Karpas-422 (cell line): Measurements from ENCODE around the gene ABCC5. TPM values are rescaled to one million over a fixed set of nuclear protein-coding genes. Genes with fewer than 3 reads are reported as not detected.

Experiments used
- DNase-seq: peaks from one replicate; pipeline ENCODE4 v3.0.0-alpha.2; 2015
- H2AFZ ChIP-seq: fragments of 200-600 bp; sonication (generic); 2 replicates; pipeline ENCODE4 v1.6.1; 2014; ENCODE audit warnings: antibody characterized with exemption, low read length, mixed read lengths
- H3K27ac ChIP-seq: fragments of 200-600 bp; sonication (generic); 2 replicates; pipeline ENCODE4 v1.5.1; 2014; ENCODE audit warnings: mild to moderate bottlenecking, low read length, moderate library complexity
- H3K27me3 ChIP-seq: fragments of 200-600 bp; sonication (generic); 2 replicates; pipeline ENCODE4 v1.6.1; 2014; ENCODE audit warnings: low read length, mixed read lengths
- H3K36me3 ChIP-seq: fragments of 200-600 bp; sonication (generic); 2 replicates; pipeline ENCODE4 v1.6.1; 2014; ENCODE audit warnings: low read length, mixed read lengths; ENCODE audit not compliant: insufficient read depth
- H3K4me1 ChIP-seq: fragments of 200-600 bp; sonication (generic); 2 replicates; pipeline ENCODE4 v1.6.1; 2014; ENCODE audit warnings: mild to moderate bottlenecking, low read length, mixed read lengths
- H3K4me2 ChIP-seq: fragments of 200-600 bp; sonication (generic); 2 replicates; pipeline ENCODE4 v1.6.1; 2014; ENCODE audit warnings: low read length, low read depth, mild to moderate bottlenecking; ENCODE audit not compliant: poor library complexity, severe bottlenecking
- H3K4me3 ChIP-seq: fragments of 200-600 bp; sonication (generic); 2 replicates; pipeline ENCODE4 v1.5.1; 2014; ENCODE audit warnings: mild to moderate bottlenecking, antibody characterized with exemption, low read length, mixed read lengths
- H3K79me2 ChIP-seq: fragments of 200-600 bp; sonication (generic); 2 replicates; pipeline ENCODE4 v1.6.1; 2014; ENCODE audit warnings: mild to moderate bottlenecking, low read length, mixed read lengths
- H3K9ac ChIP-seq: fragments of 200-600 bp; sonication (generic); 2 replicates; pipeline ENCODE4 v1.6.0; 2014; ENCODE audit warnings: low read length
- H3K9me2 ChIP-seq: fragments of 200-600 bp; sonication (generic), shearing (Covaris generic); replicated peaks from 2 replicates; pipeline ENCODE4 v1.6.0; 2014; ENCODE audit warnings: mild to moderate bottlenecking, low read length, moderate library complexity; ENCODE audit not compliant: insufficient read depth
- H3K9me3 ChIP-seq: fragments of 300-700, 200-600 bp; sonication (generic); 2 replicates; pipeline ENCODE4 v1.6.1; 2014; ENCODE audit warnings: low read length, mixed read lengths
- H4K20me1 ChIP-seq: fragments of 200-600 bp; sonication (generic); 2 replicates; pipeline ENCODE4 v1.6.1; 2014; ENCODE audit warnings: mild to moderate bottlenecking, antibody characterized with exemption, low read length, low read depth; ENCODE audit not compliant: insufficient read depth
- total RNA-seq: library from RNA; depleted of rRNA; stranded (reverse); fragments of >200 nt; shearing (Covaris generic); gene quantifications from 2 replicates; pipeline ENCODE4 v1.2.3, GENCODE V29; 2014; ENCODE audit warnings: low replicate concordance

The ABCC5 gene
- total RNA-seq, 1 experiment from 2014 or later = 86.5 TPM

DNA sequence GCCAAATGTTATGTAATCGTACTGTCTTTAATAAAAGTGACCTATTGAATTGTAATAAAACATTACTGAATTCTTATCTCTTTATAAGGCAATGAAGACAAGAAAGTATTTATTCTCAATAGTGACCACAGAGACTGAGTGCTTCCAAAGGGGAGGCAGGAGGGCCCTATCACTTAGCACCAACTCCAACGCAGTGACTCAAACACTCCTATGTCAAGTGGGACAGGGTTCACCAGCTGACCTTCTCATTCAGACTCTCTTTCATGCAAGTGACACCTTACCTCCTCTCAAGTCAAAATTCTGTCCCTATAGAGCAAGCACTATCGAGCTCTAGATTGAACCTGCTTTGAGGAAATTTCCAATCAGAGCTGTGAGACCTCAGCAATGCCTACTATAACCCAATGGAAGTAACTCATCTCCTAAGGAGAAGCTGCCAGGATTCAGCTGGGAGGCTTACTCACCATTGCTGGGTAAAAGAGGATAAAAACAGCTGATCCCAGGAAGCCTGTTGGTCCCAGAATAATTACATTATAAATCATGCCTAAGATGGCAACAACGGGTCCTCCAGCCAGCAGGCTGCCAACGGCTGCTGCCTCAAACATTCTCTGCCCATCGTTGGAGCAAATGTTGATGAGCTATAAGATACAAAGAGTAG, 35.6 kb downstream of the ABCC5 start:
- no peaks in the 10 kb centered on the region for H3K27me3 ChIP-seq
- DNase-seq = no peak
- H3K4me1 ChIP-seq = peaks cover 17% of the 10 kb centered on the region
- H3K4me3 ChIP-seq = no peak overlapping the region
- H2AFZ ChIP-seq = no peak overlapping the region
- H3K9me2 ChIP-seq = no peaks in the 10 kb centered on the region
- no peak overlapping the region for H3K4me2 ChIP-seq
- no peak overlapping the region for H3K9ac ChIP-seq
- H3K9me3 ChIP-seq = no peaks in the 10 kb centered on the region
- no peaks in the 10 kb centered on the region for H4K20me1 ChIP-seq
- H3K79me2 ChIP-seq = no peaks in the 10 kb centered on the region
- H3K27ac ChIP-seq = no peak overlapping the region
- H3K36me3 ChIP-seq = peaks cover 57% of the 10 kb centered on the region; the same call in 1 of the 2 replicates

DNA sequence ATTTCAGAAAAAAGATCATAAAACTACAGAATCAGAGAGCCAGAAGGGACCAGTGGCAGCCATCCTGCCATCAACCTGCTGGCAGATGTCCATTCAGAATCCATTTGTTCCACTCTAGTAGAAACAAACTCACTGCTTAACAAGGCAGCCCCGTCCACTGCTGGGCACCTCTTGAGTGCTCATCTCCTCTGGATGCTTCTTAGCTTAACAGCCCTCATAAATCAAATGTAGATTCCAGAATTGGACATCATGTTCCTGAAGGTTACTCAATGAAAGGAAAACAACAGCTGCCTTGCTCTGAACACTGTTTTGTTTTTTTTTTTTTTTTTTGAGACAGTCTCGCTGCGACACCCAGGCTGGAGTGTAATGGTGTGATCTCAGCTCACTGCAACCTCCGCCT, 37.3 kb downstream of the ABCC5 start:
- Histone ChIP-seq H3K79me2 (no peaks in the 10 kb centered on the region), H3K9me2 (no peaks in the 10 kb centered on the region), H3K27ac (no peak overlapping the region), H3K9me3 (no peaks in the 10 kb centered on the region), H3K9ac (no peak overlapping the region), H3K4me1 (peaks cover 18% of the 10 kb centered on the region), H2AFZ (no peak overlapping the region), H3K4me2 (no peak overlapping the region), H4K20me1 (no peaks in the 10 kb centered on the region), H3K36me3 (peaks cover 44% of the 10 kb centered on the region; the same call in 1 of the 2 replicates), H3K4me3 (no peak overlapping the region), H3K27me3 (no peaks in the 10 kb centered on the region)
- DNase-seq = no peak

DNA sequence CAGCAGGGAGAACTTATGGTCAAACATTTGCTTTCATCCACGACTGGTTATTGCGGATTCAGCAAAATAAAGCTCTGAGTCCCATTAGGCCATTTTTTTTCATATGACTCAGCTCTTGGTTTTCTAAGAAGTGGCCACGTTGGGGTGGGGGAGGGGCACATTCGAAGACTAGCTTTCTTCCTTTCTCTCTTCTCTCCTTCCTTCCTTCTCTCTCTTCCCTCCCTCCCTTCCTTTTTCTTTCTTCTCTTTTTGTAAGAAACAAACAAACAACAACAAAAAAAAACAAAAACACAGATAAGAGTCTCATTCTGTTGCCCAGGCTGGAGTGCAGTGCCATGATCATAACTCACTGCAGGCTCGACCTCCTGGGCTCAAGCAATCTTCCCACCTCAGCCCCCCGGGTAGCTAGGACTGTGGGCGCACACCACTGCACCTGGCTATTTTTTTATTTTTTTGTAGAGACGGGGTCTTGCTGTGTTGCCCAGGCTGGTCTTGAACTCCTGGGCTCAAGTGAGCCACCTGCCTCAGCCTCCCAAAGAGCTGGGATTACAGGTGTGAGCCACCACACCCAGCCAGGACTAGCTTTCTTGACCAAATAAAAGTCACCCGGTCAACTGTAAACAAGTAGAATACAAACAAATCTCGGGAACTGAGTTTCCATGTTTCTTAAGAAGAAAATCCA, 41.6 kb downstream of the ABCC5 start:
- Histone ChIP-seq H3K27ac (no peak overlapping the region), H3K4me2 (no peak overlapping the region), H3K9me3 (no peaks in the 10 kb centered on the region)

DNA sequence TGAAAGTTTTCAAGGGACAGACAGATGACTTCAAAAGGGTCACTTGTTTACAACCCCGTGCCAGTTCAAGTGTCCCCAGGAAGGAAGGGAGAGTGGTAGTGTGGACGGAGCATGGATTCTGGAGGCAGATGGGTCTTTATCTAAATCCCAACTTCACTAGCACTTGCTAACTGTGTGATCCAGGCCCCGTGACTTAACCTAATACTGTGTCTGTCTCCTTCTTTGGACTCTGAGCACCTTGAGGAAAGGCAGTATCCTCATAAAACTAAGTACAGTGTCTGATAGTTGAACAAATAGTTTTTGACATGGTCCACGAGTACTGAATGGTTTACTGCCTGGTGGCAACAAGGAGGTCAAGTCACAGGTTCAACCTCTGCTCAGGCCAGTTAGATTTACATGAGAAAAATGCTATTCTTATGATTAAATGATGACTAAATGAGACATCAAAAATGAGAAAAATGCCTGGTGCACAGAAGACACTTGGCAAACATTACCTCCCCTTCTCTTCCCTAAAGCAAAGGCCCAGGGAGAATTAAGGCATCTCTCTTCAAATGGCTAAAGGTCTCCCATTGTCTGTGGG, 48.9 kb downstream of the ABCC5 start:
- H3K27me3 ChIP-seq = no peaks in the 10 kb centered on the region
- DNase-seq = no peak
- no peak overlapping the region for H3K27ac ChIP-seq
- no peaks in the 10 kb centered on the region for H3K4me1 ChIP-seq
- peaks cover 32% of the 10 kb centered on the region for H3K36me3 ChIP-seq
- no peaks in the 10 kb centered on the region for H3K9me2 ChIP-seq
- no peak overlapping the region for H3K9ac ChIP-seq
- H3K79me2 ChIP-seq = no peaks in the 10 kb centered on the region
- no peak overlapping the region for H3K4me2 ChIP-seq
- H4K20me1 ChIP-seq = no peaks in the 10 kb centered on the region
- H3K4me3 ChIP-seq = no peak overlapping the region
- H3K9me3 ChIP-seq = no peaks in the 10 kb centered on the region
- no peak overlapping the region for H2AFZ ChIP-seq

More for the DNA sequence above, 41.6 kb downstream of the ABCC5 start:
- Histone ChIP-seq H3K4me3 (no peak overlapping the region), H2AFZ (no peak overlapping the region), H3K9ac (no peak overlapping the region), H3K9me2 (no peaks in the 10 kb centered on the region), H3K4me1 (peaks cover 18% of the 10 kb centered on the region), H3K36me3 (peaks cover 32% of the 10 kb centered on the region; the same call in 1 of the 2 replicates), H3K79me2 (no peaks in the 10 kb centered on the region), H4K20me1 (no peaks in the 10 kb centered on the region), H3K27me3 (no peaks in the 10 kb centered on the region)
- no peak for DNase-seq

DNA sequence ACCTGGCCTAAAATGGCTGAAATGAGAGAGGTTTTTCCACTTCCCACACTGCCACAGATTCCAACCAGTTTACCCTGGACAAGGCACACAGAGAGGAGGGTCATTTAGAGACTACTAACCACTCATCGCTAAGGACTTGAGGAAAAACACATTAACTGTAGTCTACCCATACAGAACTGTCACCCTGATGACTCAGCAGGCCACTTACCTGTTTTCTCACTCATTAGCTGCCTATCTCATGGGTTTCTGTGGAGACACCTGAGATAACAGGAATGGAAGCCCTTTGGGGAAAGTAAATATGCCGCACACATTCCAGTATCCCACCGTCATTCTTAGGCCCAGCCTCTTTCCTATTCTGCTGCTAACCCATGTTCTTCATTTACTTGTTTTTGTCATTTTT, 50.0 kb downstream of the ABCC5 start:
- Histone ChIP-seq H3K9ac (no peak overlapping the region), H4K20me1 (no peaks in the 10 kb centered on the region), H3K4me2 (no peak overlapping the region)

DNA sequence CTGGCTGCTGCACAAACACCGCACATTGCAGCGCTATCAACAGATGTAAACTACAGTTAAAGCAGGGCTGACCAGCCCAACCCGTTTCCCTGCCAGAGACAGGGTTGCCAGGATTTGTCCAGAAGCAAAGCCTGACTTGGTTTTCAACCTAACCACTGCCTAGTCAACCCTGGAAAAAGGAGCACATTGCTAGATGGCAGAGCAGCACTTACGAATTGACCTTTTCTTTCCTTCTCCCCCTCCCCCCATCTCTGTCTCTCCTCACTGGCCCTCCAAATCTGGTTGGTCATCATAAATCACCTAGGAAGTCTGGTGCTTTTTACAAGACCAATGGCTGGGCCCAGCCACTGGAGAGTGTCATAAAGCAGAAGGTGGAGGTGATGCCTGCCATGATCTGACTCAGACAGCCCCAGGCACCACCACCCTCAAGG, 51.3 kb downstream of the ABCC5 start:
- Histone ChIP-seq H3K27ac (no peak overlapping the region), H3K4me3 (no peak overlapping the region), H3K9ac (no peak overlapping the region), H4K20me1 (no peaks in the 10 kb centered on the region), H3K4me2 (no peak overlapping the region), H2AFZ (no peak overlapping the region), H3K36me3 (peaks cover 30% of the 10 kb centered on the region), H3K79me2 (no peaks in the 10 kb centered on the region), H3K4me1 (no peaks in the 10 kb centered on the region), H3K27me3 (no peaks in the 10 kb centered on the region), H3K9me2 (no peaks in the 10 kb centered on the region), H3K9me3 (no peaks in the 10 kb centered on the region)
- no peak for DNase-seq

More for the DNA sequence above, 50.0 kb downstream of the ABCC5 start:
- peaks cover 35% of the 10 kb centered on the region for H3K36me3 ChIP-seq
- no peak overlapping the region for H2AFZ ChIP-seq
- no peaks in the 10 kb centered on the region for H3K9me3 ChIP-seq
- H3K27me3 ChIP-seq = no peaks in the 10 kb centered on the region
- H3K9me2 ChIP-seq = no peaks in the 10 kb centered on the region
- no peak overlapping the region for H3K27ac ChIP-seq
- no peaks in the 10 kb centered on the region for H3K4me1 ChIP-seq
- DNase-seq = no peak
- H3K4me3 ChIP-seq = no peak overlapping the region
- no peaks in the 10 kb centered on the region for H3K79me2 ChIP-seq

DNA sequence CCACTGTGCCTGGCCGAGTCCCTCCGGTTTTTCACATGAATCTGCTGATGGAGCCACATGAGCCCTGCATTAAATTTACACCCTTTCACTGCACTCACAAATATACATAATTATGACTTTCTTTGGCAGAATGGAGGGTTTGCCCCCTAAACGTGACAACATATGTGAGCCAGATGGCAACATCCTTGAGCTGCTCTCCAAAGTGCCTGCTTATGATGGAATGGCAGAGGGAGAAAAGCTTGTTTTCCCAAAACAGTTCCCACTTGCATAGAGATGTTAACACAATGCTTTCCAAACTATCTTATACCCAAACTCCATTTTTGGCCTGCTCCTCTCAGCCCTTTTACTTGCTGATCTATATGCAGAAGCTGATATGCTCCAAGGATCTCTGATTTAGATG, 54.9 kb downstream of the ABCC5 start:
- Histone ChIP-seq H3K4me3 (no peak overlapping the region), H3K9me3 (no peaks in the 10 kb centered on the region), H3K4me1 (no peaks in the 10 kb centered on the region), H3K27ac (no peak overlapping the region), H3K79me2 (no peaks in the 10 kb centered on the region), H3K4me2 (no peak overlapping the region), H3K9ac (no peak overlapping the region), H3K36me3 (peaks cover 52% of the 10 kb centered on the region), H3K9me2 (no peaks in the 10 kb centered on the region), H3K27me3 (no peaks in the 10 kb centered on the region), H2AFZ (no peak overlapping the region), H4K20me1 (no peaks in the 10 kb centered on the region)
- DNase-seq = no peak

DNA sequence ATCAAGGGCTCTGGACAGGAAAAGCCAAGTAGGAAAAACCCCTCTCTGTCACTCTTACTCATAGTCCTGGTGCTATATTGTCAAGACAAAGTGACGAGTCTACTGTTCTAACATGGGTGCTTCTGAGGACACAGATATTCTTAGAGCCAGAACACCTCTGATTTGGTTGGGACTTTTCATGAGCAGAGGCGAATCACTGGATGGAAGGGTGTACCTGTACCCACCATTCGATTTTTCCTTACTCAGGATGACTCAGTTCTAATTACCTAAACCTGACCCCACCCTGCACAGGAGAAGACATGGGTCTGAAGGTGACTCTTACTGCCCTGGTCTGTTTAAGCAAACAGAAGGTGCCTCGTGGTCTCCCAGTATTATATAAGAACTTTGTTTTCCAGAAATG, 58.5 kb downstream of the ABCC5 start:
- Histone ChIP-seq H3K79me2 (no peaks in the 10 kb centered on the region), H2AFZ (no peak overlapping the region), H3K27ac (no peak overlapping the region), H4K20me1 (no peaks in the 10 kb centered on the region), H3K27me3 (no peaks in the 10 kb centered on the region), H3K9ac (no peak overlapping the region), H3K4me1 (no peaks in the 10 kb centered on the region), H3K4me3 (no peak overlapping the region), H3K9me3 (no peaks in the 10 kb centered on the region), H3K36me3 (peaks cover 43% of the 10 kb centered on the region), H3K4me2 (no peak overlapping the region), H3K9me2 (no peaks in the 10 kb centered on the region)
- no peak for DNase-seq
